HepG2 (cell line): ENCODE data around the gene GNL1. TPM values are rescaled to one million over a fixed set of nuclear protein-coding genes. Genes with fewer than 3 reads are reported as not detected.

Experiments
- CCDC6 ChIP-seq: sonication (generic); formaldehyde crosslinking; IDR thresholded peaks from 2 replicates; pipeline ENCODE4 v1.8.1; 2022; ENCODE audit warnings: mild to moderate bottlenecking, missing genetic modification reagents, moderate library complexity
- EEA1 ChIP-seq: sonication (generic); formaldehyde crosslinking; IDR thresholded peaks from 2 replicates; pipeline ENCODE4 v1.5.1; 2020; ENCODE audit warnings: mild to moderate bottlenecking, missing genetic modification reagents, borderline replicate concordance
- MBNL3 ChIP-seq: fragments of 250-450 bp; sonication (Bioruptor Pico); conservative IDR thresholded peaks from 2 replicates; pipeline ENCODE4 v1.8.0; 2022; ENCODE audit warnings: mild to moderate bottlenecking, inconsistent platforms
- NFIC ChIP-seq: IDR thresholded peaks from 2 replicates; pipeline ENCODE4 v1.6.1; 2012; ENCODE audit warnings: mild to moderate bottlenecking, low read length, inconsistent platforms
- NR2F1 ChIP-seq, 2 experiments: fragments of 450-650 bp in 1 of 2; formaldehyde crosslinking in 1 of 2; IDR thresholded peaks; 2 replicates each; pipeline versions ENCODE4 v1.5.0 to v1.6.1; 2016 to 2020; ENCODE audit warnings: mild to moderate bottlenecking in 1 of 2, missing compliant biosample characterization in 1 of 2, missing genetic modification reagents in 1 of 2, moderate library complexity in 1 of 2
- POLR2AphosphoS2 ChIP-seq: IDR thresholded peaks from 2 replicates; pipeline ENCODE4 v1.6.1; 2011; ENCODE audit warnings: low read depth, low read length, improper control_type of control experiment
- RNF2 ChIP-seq: fragments of 450-650 bp; conservative IDR thresholded peaks from 2 replicates; pipeline ENCODE4 v1.6.1; 2016; ENCODE audit warnings: low read depth
- TEAD3 ChIP-seq: optimal IDR thresholded peaks from 2 replicates; pipeline ENCODE3; 2016; ENCODE audit warnings: borderline replicate concordance
- ZNF263 ChIP-seq: sonication (generic); formaldehyde crosslinking; IDR thresholded peaks from 2 replicates; pipeline ENCODE4 v1.4.0; 2020; ENCODE audit warnings: missing genetic modification reagents
- ZNF282 ChIP-seq: fragments of 450-650 bp; IDR thresholded peaks from 2 replicates; pipeline ENCODE4 v1.6.1; 2018; ENCODE audit not compliant: partially characterized antibody
- ZNF430 ChIP-seq: sonication (generic); formaldehyde crosslinking; IDR thresholded peaks from 2 replicates; pipeline ENCODE4 v1.9.0; 2021; ENCODE audit warnings: mild to moderate bottlenecking, missing genetic modification reagents
- ZNF446 ChIP-seq: sonication (generic); formaldehyde crosslinking; IDR thresholded peaks from 2 replicates; pipeline ENCODE4 v1.5.0; 2020; ENCODE audit warnings: mild to moderate bottlenecking, missing genetic modification reagents
- ZNF530 ChIP-seq: sonication (generic); formaldehyde crosslinking; IDR thresholded peaks from 2 replicates; pipeline ENCODE4 v1.5.0; 2020; ENCODE audit warnings: low read depth, mild to moderate bottlenecking, missing genetic modification reagents
- ZNF543 ChIP-seq: sonication (generic); formaldehyde crosslinking; IDR thresholded peaks from 2 replicates; pipeline ENCODE4 v1.4.0; 2020; ENCODE audit warnings: mild to moderate bottlenecking, missing genetic modification reagents
- ZNF619 ChIP-seq: sonication (generic); formaldehyde crosslinking; IDR thresholded peaks from 2 replicates; pipeline ENCODE4 v1.4.0; 2020; ENCODE audit warnings: mild to moderate bottlenecking, missing genetic modification reagents
- ZNF720 ChIP-seq: sonication (generic); formaldehyde crosslinking; IDR thresholded peaks from 2 replicates; pipeline ENCODE4 v1.4.0; 2020; ENCODE audit warnings: missing genetic modification reagents
- ZSCAN12 ChIP-seq: sonication (generic); formaldehyde crosslinking; IDR thresholded peaks from 2 replicates; pipeline ENCODE4 v1.9.0; 2021; ENCODE audit warnings: mild to moderate bottlenecking, missing genetic modification reagents
- polyA plus RNA-seq, 8 experiments: library from polyadenylated mRNA; depleted of rRNA in 3 of 8; stranded (reverse) in 7 of 8; unstranded in 1 of 8; fragments of >200 nt; fragmentation: Illumina TruSeq in 4 of 8; extraction: Trizol in 4 of 8; gene quantifications; 2 replicates each; pipeline versions ENCODE4 v1.2.1 to v1.2.3, GENCODE V29; 2011 to 2016; ENCODE audit warnings: low read depth in 4 of 8, missing spikeins in 1 of 8, mixed read lengths in 1 of 8; ENCODE audit not compliant: insufficient read depth in 1 of 8
- total RNA-seq, 5 experiments: library from RNA; depleted of rRNA; stranded (reverse); fragments of >200 nt; fragmentation: Illumina TruSeq; extraction: Trizol; gene quantifications; 2 replicates each; pipeline ENCODE4 v1.2.3, GENCODE V29; 2016; ENCODE audit warnings: low read depth in 1 of 5
- TF ChIP-seq, protein P1 (sequence below): sonication (generic); formaldehyde crosslinking; IDR thresholded peaks from 2 replicates; pipeline ENCODE4 v1.4.0; 2020; ENCODE audit warnings: missing genetic modification reagents
- TF ChIP-seq, protein P2 (sequence below): IDR thresholded peaks from 2 replicates; pipeline ENCODE4 v1.6.1; 2016; ENCODE audit warnings: control low read depth
- TF ChIP-seq, protein P3 (sequence below): sonication (generic); formaldehyde crosslinking; IDR thresholded peaks from 2 replicates; pipeline ENCODE4 v1.5.1; 2020; ENCODE audit warnings: missing genetic modification reagents, mild to moderate bottlenecking, borderline replicate concordance
- TF ChIP-seq, protein P4 (sequence below): sonication (generic); formaldehyde crosslinking; IDR thresholded peaks from 2 replicates; pipeline ENCODE4 v1.4.0; 2020; ENCODE audit warnings: missing genetic modification reagents, borderline replicate concordance

The GNL1 gene
- total and polyA plus RNA-seq, 2 of the 13 experiments (the other 11 are each of a cell fraction or from before 2014, with no cell fraction given): 35.0 to 55.6 TPM

DNA sequence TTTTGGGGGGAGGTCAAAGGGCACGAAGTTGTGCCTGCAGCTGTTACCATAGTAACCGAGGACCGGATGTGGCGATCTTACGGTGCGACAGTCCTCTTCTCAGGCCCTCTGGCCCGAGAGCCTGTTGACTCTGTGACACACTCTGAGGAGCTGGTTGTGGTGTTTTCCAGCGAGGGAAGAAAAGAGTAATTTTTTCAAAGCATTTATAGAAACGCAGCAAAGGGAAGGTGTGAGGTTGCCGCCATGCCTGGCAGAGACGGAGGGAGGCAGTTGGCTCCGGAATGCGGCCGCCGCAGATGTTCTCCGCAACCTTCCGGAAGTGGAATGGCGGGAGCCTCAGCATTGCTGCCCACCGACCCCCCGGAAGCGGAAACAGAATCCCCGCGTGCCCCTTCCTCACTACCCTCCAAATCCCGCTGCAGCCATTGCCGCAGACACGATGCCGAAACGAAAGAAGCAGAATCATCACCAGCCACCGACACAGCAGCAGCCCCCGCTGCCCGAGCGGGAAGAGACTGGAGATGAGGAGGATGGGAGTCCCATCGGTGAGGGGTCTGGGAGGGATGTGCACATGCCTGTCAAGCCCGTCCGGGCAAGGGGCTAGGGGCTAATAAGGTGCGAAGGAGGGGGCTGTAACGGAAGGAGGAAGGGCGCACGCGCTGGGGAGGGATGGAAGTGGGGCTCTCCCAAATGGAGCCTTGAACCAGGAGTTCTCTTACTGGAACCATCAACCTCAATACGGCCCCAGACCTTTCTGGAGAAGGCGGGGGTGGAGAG lies 805 bp upstream of the GNL1 start, which contains the start of gene PRR3 (continued):
- TF ChIP-seq, protein P1, sequence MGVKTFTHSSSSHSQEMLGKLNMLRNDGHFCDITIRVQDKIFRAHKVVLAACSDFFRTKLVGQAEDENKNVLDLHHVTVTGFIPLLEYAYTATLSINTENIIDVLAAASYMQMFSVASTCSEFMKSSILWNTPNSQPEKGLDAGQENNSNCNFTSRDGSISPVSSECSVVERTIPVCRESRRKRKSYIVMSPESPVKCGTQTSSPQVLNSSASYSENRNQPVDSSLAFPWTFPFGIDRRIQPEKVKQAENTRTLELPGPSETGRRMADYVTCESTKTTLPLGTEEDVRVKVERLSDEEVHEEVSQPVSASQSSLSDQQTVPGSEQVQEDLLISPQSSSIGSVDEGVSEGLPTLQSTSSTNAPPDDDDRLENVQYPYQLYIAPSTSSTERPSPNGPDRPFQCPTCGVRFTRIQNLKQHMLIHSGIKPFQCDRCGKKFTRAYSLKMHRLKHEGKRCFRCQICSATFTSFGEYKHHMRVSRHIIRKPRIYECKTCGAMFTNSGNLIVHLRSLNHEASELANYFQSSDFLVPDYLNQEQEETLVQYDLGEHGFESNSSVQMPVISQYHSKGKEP: peak; percentile 30; the same call in 1 of the 2 replicates
- TF ChIP-seq EEA1 (peak; percentile 37; the same call in 1 of the 2 replicates), NFIC (0 out of 2 replicates have a peak, but pooled peaks have one; percentile 30), POLR2AphosphoS2 (no peak), ZNF263 (CRISPR knock-in tag) (no peak), RNF2 (peak; percentile 99), ZNF619 (CRISPR knock-in tag) (peak; percentile 89), MBNL3 (CRISPR knock-in tag) (no peak; the same call in 1 of the 2 replicates), ZNF720 (CRISPR knock-in tag) (peak; percentile 45; the same call in 1 of the 2 replicates), ZNF430 (CRISPR knock-in tag) (peak; percentile 88; the same call in 1 of the 2 replicates), TEAD3 (CRISPR knock-in tag) (peak; percentile 74), ZNF530 (CRISPR knock-in tag) (no peak), ZSCAN12 (0 out of 2 replicates have a peak, but pooled peaks have one; percentile 50), NR2F1 (CRISPR knock-in tag; IDR thresholded peaks at IDR 0.05) (no peak), ZNF543 (peak; percentile 92), ZNF282 (no peak), ZNF446 (CRISPR knock-in tag) (peak; percentile 84; the same call in 1 of the 2 replicates), CCDC6 (peak; percentile 83)
- TF ChIP-seq, protein P2, sequence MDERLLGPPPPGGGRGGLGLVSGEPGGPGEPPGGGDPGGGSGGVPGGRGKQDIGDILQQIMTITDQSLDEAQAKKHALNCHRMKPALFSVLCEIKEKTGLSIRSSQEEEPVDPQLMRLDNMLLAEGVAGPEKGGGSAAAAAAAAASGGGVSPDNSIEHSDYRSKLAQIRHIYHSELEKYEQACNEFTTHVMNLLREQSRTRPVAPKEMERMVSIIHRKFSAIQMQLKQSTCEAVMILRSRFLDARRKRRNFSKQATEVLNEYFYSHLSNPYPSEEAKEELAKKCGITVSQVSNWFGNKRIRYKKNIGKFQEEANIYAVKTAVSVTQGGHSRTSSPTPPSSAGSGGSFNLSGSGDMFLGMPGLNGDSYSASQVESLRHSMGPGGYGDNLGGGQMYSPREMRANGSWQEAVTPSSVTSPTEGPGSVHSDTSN: no peak
- TF ChIP-seq, protein P3, sequence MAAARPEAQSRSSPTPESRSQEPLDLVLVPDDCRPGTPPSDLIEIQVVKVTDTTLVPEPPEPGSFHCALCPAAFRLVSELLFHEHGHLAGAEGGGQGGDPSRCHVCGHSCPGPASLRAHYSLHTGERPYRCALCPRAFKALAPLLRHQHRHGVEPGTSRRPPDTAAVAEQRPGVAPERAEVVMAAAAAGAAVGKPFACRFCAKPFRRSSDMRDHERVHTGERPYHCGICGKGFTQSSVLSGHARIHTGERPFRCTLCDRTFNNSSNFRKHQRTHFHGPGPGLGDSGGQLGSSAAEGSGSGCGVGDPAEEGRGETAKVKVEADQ (CRISPR knock-in tag): peak; percentile 95
- TF ChIP-seq, protein P4, sequence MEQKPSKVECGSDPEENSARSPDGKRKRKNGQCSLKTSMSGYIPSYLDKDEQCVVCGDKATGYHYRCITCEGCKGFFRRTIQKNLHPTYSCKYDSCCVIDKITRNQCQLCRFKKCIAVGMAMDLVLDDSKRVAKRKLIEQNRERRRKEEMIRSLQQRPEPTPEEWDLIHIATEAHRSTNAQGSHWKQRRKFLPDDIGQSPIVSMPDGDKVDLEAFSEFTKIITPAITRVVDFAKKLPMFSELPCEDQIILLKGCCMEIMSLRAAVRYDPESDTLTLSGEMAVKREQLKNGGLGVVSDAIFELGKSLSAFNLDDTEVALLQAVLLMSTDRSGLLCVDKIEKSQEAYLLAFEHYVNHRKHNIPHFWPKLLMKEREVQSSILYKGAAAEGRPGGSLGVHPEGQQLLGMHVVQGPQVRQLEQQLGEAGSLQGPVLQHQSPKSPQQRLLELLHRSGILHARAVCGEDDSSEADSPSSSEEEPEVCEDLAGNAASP: peak; percentile 96
